ENCODE data around the gene CYRIA.

DNA sequence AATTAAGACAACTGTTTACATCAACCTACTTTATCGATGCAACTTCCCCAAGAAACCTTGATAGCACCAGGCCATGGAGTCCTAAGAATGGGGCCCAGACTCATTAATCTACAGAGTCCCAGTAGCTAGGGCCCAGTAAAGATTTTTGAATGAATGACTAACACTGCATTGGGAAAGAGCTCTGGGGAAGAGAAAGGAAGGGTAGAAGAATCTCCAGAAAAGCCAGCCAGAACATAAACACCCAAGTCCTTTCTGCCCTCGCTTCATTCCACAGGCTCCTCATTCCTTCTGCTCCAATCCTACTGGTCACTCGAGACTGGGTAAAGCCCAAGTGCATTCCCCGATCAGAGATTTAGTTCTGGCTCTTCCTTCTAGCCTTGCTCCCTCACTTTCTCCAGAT, 44.3 kb downstream of the CYRIA start:
- TF ChIP-seq CEBPB (IDR thresholded peaks at IDR 0.05), result no peak
- TF ChIP-seq POLR2A (IDR thresholded peaks at IDR 0.05; ENCODE audit: low read length), result no peak
- TF ChIP-seq RCOR1 (IDR thresholded peaks at IDR 0.05; ENCODE audit: low read depth, low read length), result no peak
- TF ChIP-seq MAZ (IDR thresholded peaks at IDR 0.05; ENCODE audit: borderline replicate concordance, low read depth, low read length), result no peak
- TF ChIP-seq, protein P1, sequence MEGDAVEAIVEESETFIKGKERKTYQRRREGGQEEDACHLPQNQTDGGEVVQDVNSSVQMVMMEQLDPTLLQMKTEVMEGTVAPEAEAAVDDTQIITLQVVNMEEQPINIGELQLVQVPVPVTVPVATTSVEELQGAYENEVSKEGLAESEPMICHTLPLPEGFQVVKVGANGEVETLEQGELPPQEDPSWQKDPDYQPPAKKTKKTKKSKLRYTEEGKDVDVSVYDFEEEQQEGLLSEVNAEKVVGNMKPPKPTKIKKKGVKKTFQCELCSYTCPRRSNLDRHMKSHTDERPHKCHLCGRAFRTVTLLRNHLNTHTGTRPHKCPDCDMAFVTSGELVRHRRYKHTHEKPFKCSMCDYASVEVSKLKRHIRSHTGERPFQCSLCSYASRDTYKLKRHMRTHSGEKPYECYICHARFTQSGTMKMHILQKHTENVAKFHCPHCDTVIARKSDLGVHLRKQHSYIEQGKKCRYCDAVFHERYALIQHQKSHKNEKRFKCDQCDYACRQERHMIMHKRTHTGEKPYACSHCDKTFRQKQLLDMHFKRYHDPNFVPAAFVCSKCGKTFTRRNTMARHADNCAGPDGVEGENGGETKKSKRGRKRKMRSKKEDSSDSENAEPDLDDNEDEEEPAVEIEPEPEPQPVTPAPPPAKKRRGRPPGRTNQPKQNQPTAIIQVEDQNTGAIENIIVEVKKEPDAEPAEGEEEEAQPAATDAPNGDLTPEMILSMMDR (IDR thresholded peaks at IDR 0.05), result no peak
- no peak for TF ChIP-seq KDM5A (IDR thresholded peaks at IDR 0.05)
- TF ChIP-seq RARB (CRISPR knock-in tag; IDR thresholded peaks at IDR 0.05), result no peak
- TF ChIP-seq HDAC2 (IDR thresholded peaks at IDR 0.05), result no peak
- TF ChIP-seq EP300 (IDR thresholded peaks at IDR 0.05), result no peak
